HepG2 (cell line): ENCODE results near the gene ALDOA. TPM values are rescaled to one million over a fixed set of nuclear protein-coding genes. Genes with fewer than 3 reads are reported as not detected.
A peak's percentile ranks its signal among the peaks of the same experiment; 100 is the strongest.

Experiments
- ATF1 ChIP-seq: IDR thresholded peaks from 2 replicates; pipeline ENCODE4 v1.6.1; 2016; ENCODE audit warnings: mild to moderate bottlenecking, control low read depth
- EP300 ChIP-seq, 3 experiments: sonication (generic) in 1 of 3; formaldehyde crosslinking in 1 of 3; IDR thresholded peaks; 2 replicates each; pipeline versions ENCODE4 v1.5.1 to v1.6.1; 2011 to 2020; ENCODE audit warnings: low read depth in 2 of 3, low read length in 2 of 3, borderline replicate concordance in 1 of 3, improper control_type of control experiment in 1 of 3, mild to moderate bottlenecking in 1 of 3, missing genetic modification reagents in 1 of 3, moderate library complexity in 1 of 3
- GATA4 ChIP-seq: sonication (generic); IDR thresholded peaks from 2 replicates; pipeline ENCODE4 v1.6.1; 2016; ENCODE audit warnings: antibody characterized with exemption, low read depth, borderline replicate concordance
- LCORL ChIP-seq, 2 experiments: fragments of 450-650 bp in 1 of 2; sonication (generic) in 1 of 2; formaldehyde crosslinking in 1 of 2; IDR thresholded peaks; 2 replicates each; pipeline versions ENCODE4 v1.5.0 to v1.6.1; 2017 to 2020; ENCODE audit warnings: antibody characterized with exemption in 1 of 2, missing genetic modification reagents in 1 of 2
- PAX8 ChIP-seq: sonication (generic); formaldehyde crosslinking; IDR thresholded peaks from 2 replicates; pipeline ENCODE4 v1.8.0; 2022; ENCODE audit warnings: mild to moderate bottlenecking, missing genetic modification reagents, borderline replicate concordance
- POLR2G ChIP-seq: fragments of 200-400 bp; formaldehyde crosslinking; IDR thresholded peaks from 2 replicates; pipeline ENCODE4 v1.6.1; 2018; ENCODE audit warnings: mild to moderate bottlenecking, low read depth, low read length, moderate library complexity
- TBL1XR1 ChIP-seq: fragments of 150-350 bp; IDR thresholded peaks from 2 replicates; pipeline ENCODE4 v1.6.1; 2014; ENCODE audit warnings: borderline replicate concordance, low read length; ENCODE audit not compliant: partially characterized antibody
- WIZ ChIP-seq: sonication (generic); formaldehyde crosslinking; IDR thresholded peaks from 2 replicates; pipeline ENCODE4 v1.5.1; 2020; ENCODE audit warnings: mild to moderate bottlenecking, missing genetic modification reagents
- ZNF12 ChIP-seq: sonication (generic); formaldehyde crosslinking; IDR thresholded peaks from 2 replicates; pipeline ENCODE4 v1.5.0; 2020; ENCODE audit warnings: missing genetic modification reagents
- ZNF335 ChIP-seq: sonication (generic); formaldehyde crosslinking; IDR thresholded peaks from 2 replicates; pipeline ENCODE4 v1.4.0; 2020; ENCODE audit warnings: missing genetic modification reagents
- ZNF337 ChIP-seq: sonication (generic); formaldehyde crosslinking; IDR thresholded peaks from 2 replicates; pipeline ENCODE4 v1.5.1; 2020; ENCODE audit warnings: missing genetic modification reagents, low read depth, mild to moderate bottlenecking, borderline replicate concordance
- ZNF451 ChIP-seq: sonication (generic); formaldehyde crosslinking; IDR thresholded peaks from 2 replicates; pipeline ENCODE4 v1.5.0; 2020; ENCODE audit warnings: mild to moderate bottlenecking, missing genetic modification reagents
- ZNF672 ChIP-seq: sonication (generic); formaldehyde crosslinking; IDR thresholded peaks from 2 replicates; pipeline ENCODE4 v1.8.1; 2022; ENCODE audit warnings: missing genetic modification reagents
- ZNF749 ChIP-seq: sonication (generic); formaldehyde crosslinking; IDR thresholded peaks from 2 replicates; pipeline ENCODE4 v1.8.0; 2022; ENCODE audit warnings: mild to moderate bottlenecking, missing genetic modification reagents, moderate library complexity, borderline replicate concordance
- polyA plus RNA-seq, 8 experiments: library from polyadenylated mRNA; depleted of rRNA in 3 of 8; stranded (reverse) in 7 of 8; unstranded in 1 of 8; fragments of >200 nt; fragmentation: Illumina TruSeq in 4 of 8; extraction: Trizol in 4 of 8; gene quantifications; 2 replicates each; pipeline versions ENCODE4 v1.2.1 to v1.2.3, GENCODE V29; 2011 to 2016; ENCODE audit warnings: low read depth in 4 of 8, missing spikeins in 1 of 8, mixed read lengths in 1 of 8; ENCODE audit not compliant: insufficient read depth in 1 of 8
- total RNA-seq, 5 experiments: library from RNA; depleted of rRNA; stranded (reverse); fragments of >200 nt; fragmentation: Illumina TruSeq; extraction: Trizol; gene quantifications; 2 replicates each; pipeline ENCODE4 v1.2.3, GENCODE V29; 2016; ENCODE audit warnings: low read depth in 1 of 5
- TF ChIP-seq, protein P1 (sequence below): sonication (generic); formaldehyde crosslinking; IDR thresholded peaks from 2 replicates; pipeline ENCODE4 v1.9.0; 2021; ENCODE audit warnings: missing genetic modification reagents, mild to moderate bottlenecking, borderline replicate concordance
- TF ChIP-seq, protein P2 (sequence below): sonication (generic); formaldehyde crosslinking; IDR thresholded peaks from 2 replicates; pipeline ENCODE4 v1.5.1; 2020; ENCODE audit warnings: missing genetic modification reagents, mild to moderate bottlenecking, borderline replicate concordance
- TF ChIP-seq, protein P3 (sequence below): fragments of 450-650 bp; IDR thresholded peaks from 2 replicates; pipeline ENCODE4 v1.6.1; 2017; ENCODE audit warnings: mild to moderate bottlenecking
- TF ChIP-seq, protein P4 (sequence below), 2 experiments: sonication (generic) in 1 of 2; formaldehyde crosslinking in 1 of 2; IDR thresholded peaks; 2 replicates each; pipeline versions ENCODE4 v1.4.0 to v1.6.1; 2016 to 2020; ENCODE audit warnings: borderline replicate concordance in 1 of 2, low read depth in 1 of 2, mild to moderate bottlenecking in 1 of 2, missing genetic modification reagents in 1 of 2

ALDOA gene
- total and polyA plus RNA-seq, 2 of the 13 experiments (the other 11 are each of a cell fraction or from before 2014, with no cell fraction given), result 925 to 1,884 TPM

DNA sequence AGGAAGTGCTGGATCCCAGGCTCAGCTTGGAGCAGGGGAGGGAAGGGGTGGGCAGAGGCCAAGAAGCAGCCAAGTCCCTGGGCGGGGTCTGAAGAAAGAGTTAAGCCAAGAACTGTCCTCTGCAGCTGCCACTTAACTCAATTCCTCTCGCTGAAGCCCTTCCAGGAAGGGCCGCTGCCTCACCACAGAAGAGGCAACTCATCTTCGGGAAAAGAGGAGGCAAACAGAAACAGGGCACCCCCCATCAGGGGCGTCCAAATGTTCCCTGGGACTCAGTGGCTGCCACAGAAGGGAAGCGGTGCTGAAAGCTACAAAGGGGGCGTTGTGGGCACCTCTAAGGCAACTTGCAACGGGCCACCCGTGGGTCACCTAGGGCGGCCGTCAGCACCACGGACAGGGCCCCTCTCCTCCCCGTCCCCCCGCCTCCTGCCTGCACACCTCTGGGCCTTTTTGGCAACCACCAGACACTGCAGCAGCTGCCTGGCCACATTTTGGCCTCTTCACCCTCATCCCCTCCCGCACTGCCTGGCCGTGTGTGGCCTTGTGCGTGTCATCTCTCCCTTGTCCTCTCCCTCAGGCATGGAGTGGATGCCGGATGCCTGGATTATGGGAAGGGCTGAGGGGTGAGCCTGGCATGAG is 37.0 kb upstream of the ALDOA start (continued):
- TF ChIP-seq GATA4 (no peak), ZNF335 (CRISPR knock-in tag) (no peak), PAX8 (no peak), ATF1 (CRISPR knock-in tag) (no peak), ZNF672 (CRISPR knock-in tag) (no peak), ZNF12 (CRISPR knock-in tag) (no peak), EP300 (IDR thresholded peaks at IDR 0.05; ENCODE audit: low read depth in 2 of 2, low read length in 2 of 2) (no peak), EP300 (CRISPR knock-in tag; IDR thresholded peaks at IDR 0.05; ENCODE audit: borderline replicate concordance) (no peak), TBL1XR1 (no peak), ZNF749 (CRISPR knock-in tag) (no peak), ZNF337 (no peak), WIZ (peak; percentile 87), LCORL (IDR thresholded peaks at IDR 0.05) (no peak), LCORL (CRISPR knock-in tag; IDR thresholded peaks at IDR 0.05) (no peak), ZNF451 (CRISPR knock-in tag) (0 out of 2 replicates have a peak, but pooled peaks have one; percentile 49), POLR2G (no peak)
- TF ChIP-seq, protein P1, sequence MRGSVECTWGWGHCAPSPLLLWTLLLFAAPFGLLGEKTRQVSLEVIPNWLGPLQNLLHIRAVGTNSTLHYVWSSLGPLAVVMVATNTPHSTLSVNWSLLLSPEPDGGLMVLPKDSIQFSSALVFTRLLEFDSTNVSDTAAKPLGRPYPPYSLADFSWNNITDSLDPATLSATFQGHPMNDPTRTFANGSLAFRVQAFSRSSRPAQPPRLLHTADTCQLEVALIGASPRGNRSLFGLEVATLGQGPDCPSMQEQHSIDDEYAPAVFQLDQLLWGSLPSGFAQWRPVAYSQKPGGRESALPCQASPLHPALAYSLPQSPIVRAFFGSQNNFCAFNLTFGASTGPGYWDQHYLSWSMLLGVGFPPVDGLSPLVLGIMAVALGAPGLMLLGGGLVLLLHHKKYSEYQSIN, result no peak
- TF ChIP-seq, protein P2, sequence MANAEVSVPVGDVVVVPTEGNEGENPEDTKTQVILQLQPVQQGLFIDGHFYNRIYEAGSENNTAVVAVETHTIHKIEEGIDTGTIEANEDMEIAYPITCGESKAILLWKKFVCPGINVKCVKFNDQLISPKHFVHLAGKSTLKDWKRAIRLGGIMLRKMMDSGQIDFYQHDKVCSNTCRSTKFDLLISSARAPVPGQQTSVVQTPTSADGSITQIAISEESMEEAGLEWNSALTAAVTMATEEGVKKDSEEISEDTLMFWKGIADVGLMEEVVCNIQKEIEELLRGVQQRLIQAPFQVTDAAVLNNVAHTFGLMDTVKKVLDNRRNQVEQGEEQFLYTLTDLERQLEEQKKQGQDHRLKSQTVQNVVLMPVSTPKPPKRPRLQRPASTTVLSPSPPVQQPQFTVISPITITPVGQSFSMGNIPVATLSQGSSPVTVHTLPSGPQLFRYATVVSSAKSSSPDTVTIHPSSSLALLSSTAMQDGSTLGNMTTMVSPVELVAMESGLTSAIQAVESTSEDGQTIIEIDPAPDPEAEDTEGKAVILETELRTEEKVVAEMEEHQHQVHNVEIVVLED (CRISPR knock-in tag), result no peak
- TF ChIP-seq, protein P3, sequence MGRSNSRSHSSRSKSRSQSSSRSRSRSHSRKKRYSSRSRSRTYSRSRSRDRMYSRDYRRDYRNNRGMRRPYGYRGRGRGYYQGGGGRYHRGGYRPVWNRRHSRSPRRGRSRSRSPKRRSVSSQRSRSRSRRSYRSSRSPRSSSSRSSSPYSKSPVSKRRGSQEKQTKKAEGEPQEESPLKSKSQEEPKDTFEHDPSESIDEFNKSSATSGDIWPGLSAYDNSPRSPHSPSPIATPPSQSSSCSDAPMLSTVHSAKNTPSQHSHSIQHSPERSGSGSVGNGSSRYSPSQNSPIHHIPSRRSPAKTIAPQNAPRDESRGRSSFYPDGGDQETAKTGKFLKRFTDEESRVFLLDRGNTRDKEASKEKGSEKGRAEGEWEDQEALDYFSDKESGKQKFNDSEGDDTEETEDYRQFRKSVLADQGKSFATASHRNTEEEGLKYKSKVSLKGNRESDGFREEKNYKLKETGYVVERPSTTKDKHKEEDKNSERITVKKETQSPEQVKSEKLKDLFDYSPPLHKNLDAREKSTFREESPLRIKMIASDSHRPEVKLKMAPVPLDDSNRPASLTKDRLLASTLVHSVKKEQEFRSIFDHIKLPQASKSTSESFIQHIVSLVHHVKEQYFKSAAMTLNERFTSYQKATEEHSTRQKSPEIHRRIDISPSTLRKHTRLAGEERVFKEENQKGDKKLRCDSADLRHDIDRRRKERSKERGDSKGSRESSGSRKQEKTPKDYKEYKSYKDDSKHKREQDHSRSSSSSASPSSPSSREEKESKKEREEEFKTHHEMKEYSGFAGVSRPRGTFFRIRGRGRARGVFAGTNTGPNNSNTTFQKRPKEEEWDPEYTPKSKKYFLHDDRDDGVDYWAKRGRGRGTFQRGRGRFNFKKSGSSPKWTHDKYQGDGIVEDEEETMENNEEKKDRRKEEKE, result no peak
- TF ChIP-seq, protein P4, sequence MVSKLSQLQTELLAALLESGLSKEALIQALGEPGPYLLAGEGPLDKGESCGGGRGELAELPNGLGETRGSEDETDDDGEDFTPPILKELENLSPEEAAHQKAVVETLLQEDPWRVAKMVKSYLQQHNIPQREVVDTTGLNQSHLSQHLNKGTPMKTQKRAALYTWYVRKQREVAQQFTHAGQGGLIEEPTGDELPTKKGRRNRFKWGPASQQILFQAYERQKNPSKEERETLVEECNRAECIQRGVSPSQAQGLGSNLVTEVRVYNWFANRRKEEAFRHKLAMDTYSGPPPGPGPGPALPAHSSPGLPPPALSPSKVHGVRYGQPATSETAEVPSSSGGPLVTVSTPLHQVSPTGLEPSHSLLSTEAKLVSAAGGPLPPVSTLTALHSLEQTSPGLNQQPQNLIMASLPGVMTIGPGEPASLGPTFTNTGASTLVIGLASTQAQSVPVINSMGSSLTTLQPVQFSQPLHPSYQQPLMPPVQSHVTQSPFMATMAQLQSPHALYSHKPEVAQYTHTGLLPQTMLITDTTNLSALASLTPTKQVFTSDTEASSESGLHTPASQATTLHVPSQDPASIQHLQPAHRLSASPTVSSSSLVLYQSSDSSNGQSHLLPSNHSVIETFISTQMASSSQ (IDR thresholded peaks at IDR 0.05; ENCODE audit: low read depth), result no peak
- TF ChIP-seq, protein P4 (CRISPR knock-in tag; IDR thresholded peaks at IDR 0.05; ENCODE audit: borderline replicate concordance), result no peak
